ENCODE data around the gene CNTN4.

- TF ChIP-seq CTCF (IDR thresholded peaks at IDR 0.05; ENCODE audit: low read depth, low read length, missing input control) (no peak), JUND (IDR thresholded peaks at IDR 0.05) (no peak), ATF3 (IDR thresholded peaks at IDR 0.05) (no peak), RAD21 (IDR thresholded peaks at IDR 0.05) (no peak), REST (IDR thresholded peaks at IDR 0.05) (no peak), FOXA1 (IDR thresholded peaks at IDR 0.05) (no peak), ZBTB33 (IDR thresholded peaks at IDR 0.05) (no peak), SP1 (IDR thresholded peaks at IDR 0.05) (no peak), NR2F2 (IDR thresholded peaks at IDR 0.05) (no peak), GABPA (IDR thresholded peaks at IDR 0.05 in 1 of 2, conservative IDR thresholded peaks at IDR 0.05 in 1 of 2) (no peak), RXRA (IDR thresholded peaks at IDR 0.05) (no peak), MAX (IDR thresholded peaks at IDR 0.05) (no peak), TAF1 (conservative IDR thresholded peaks at IDR 0.05) (no peak)
Measured at GRCh38 chr3:2876362-2876761, 777.7 kb downstream of the CNTN4 start.

All from liver (tissue), 3 donors.